H1 (cell line): ENCODE measurements around the gene CTPS1. TPM values are rescaled to one million over a fixed set of nuclear protein-coding genes. Genes with fewer than 3 reads are reported as not detected.

Source experiments
- CTCF ChIA-PET: fragments of 300-600 bp; sonication (Branson Sonifier 250); formaldehyde crosslinking; loops from one replicate; lab custom pipeline; 2021; ENCODE audit not compliant: partially characterized antibody; lab: Charles Lee
- POLR2A ChIA-PET: fragments of 300-600 bp; sonication (Branson Sonifier 250); formaldehyde crosslinking; loops from one replicate; lab custom pipeline; 2021; ENCODE audit warnings: inconsistent platforms; ENCODE audit not compliant: partially characterized antibody; lab: Charles Lee
- DNase-seq, 2 experiments: peaks; one replicate each; pipeline versions ENCODE4 v3.0.0 to v3.0.0-alpha.2; 2010 to 2022; ENCODE audit warnings: low spot score in 2 of 2, low read depth in 1 of 2, mixed read lengths in 1 of 2
- FAIRE-seq: peaks from 2 replicates; lab custom pipeline; 2011; peaks lifted over from hg19 to GRCh38; lab: Jason Lieb, UNC
- H2AFZ ChIP-seq: 2 replicates; pipeline ENCODE4 v1.8.1; 2012; ENCODE audit warnings: low read length, inconsistent platforms
- H2AK5ac ChIP-seq: 2 replicates; pipeline ENCODE4 v1.6.1; 2013; ENCODE audit warnings: low read depth, low read length
- H2BK120ac ChIP-seq: replicated peaks from 2 replicates; pipeline ENCODE3; 2013; ENCODE audit warnings: low read depth, low read length, inconsistent platforms
- H2BK12ac ChIP-seq: 2 replicates; pipeline ENCODE4 v1.6.1; 2013; ENCODE audit warnings: low read depth, low read length
- H2BK15ac ChIP-seq: 2 replicates; pipeline ENCODE4 v1.6.1; 2013; ENCODE audit warnings: low read length
- H2BK20ac ChIP-seq: 2 replicates; pipeline ENCODE4 v1.6.1; 2013; ENCODE audit warnings: low read length
- H2BK5ac ChIP-seq: 2 replicates; pipeline ENCODE4 v1.6.1; 2013; ENCODE audit warnings: low read depth, low read length
- H3K14ac ChIP-seq: 2 replicates; pipeline ENCODE4 v1.6.1; 2013; ENCODE audit warnings: inconsistent platforms; ENCODE audit not compliant: insufficient read length
- H3K18ac ChIP-seq: 2 replicates; pipeline ENCODE4 v1.6.1; 2013; ENCODE audit warnings: low read length; ENCODE audit errors: extremely low read depth
- H3K23ac ChIP-seq: 2 replicates; pipeline ENCODE4 v1.6.1; 2013; ENCODE audit warnings: inconsistent platforms; ENCODE audit not compliant: insufficient read length
- H3K23me2 ChIP-seq: 2 replicates; pipeline ENCODE4 v1.6.1; 2013; ENCODE audit warnings: low read depth, low read length
- H3K27ac ChIP-seq: 2 replicates; pipeline ENCODE4 v1.6.1; 2011; ENCODE audit warnings: low read depth, low read length, inconsistent platforms
- H3K27me3 ChIP-seq, 4 experiments: replicated peaks in 1 of 4; 1 replicate in 1 of 4; 2 replicates in 3 of 4; pipeline versions ENCODE4 v1.6.1 to v1.8.1; 2011 to 2013; ENCODE audit warnings: low read length in 3 of 4, mild to moderate bottlenecking in 3 of 4, inconsistent platforms in 2 of 4, mixed read lengths in 2 of 4, moderate library complexity in 1 of 4; ENCODE audit not compliant: control insufficient read depth in 3 of 4, insufficient read depth in 3 of 4; ENCODE audit errors: extremely low read depth in 1 of 4
- H3K36me3 ChIP-seq, 4 experiments: 2 replicates each; pipeline versions ENCODE4 v1.6.1 to v1.8.1; 2011 to 2013; ENCODE audit warnings: mild to moderate bottlenecking in 4 of 4, low read length in 3 of 4, moderate library complexity in 2 of 4, control low read depth in 1 of 4, inconsistent platforms in 1 of 4; ENCODE audit not compliant: insufficient read depth in 4 of 4, control insufficient read depth in 2 of 4
- H3K4ac ChIP-seq: replicated peaks from 2 replicates; pipeline ENCODE3; 2013; ENCODE audit warnings: low read length, low read depth, mixed read lengths, inconsistent platforms; ENCODE audit not compliant: insufficient read length
- H3K4me1 ChIP-seq, 4 experiments: replicated peaks in 1 of 4; 1 replicate in 1 of 4; 2 replicates in 3 of 4; pipeline versions ENCODE4 v1.6.1 to v1.8.1; 2011 to 2013; ENCODE audit warnings: low read length in 3 of 4, inconsistent platforms in 2 of 4, mixed read lengths in 1 of 4; ENCODE audit not compliant: insufficient read depth in 4 of 4, control insufficient read depth in 3 of 4
- H3K4me2 ChIP-seq, 2 experiments: 2 replicates each; pipeline versions ENCODE4 v1.6.1 to v1.8.1; 2011 to 2013; ENCODE audit warnings: low read depth in 2 of 2, low read length in 2 of 2, control low read depth in 1 of 2, inconsistent platforms in 1 of 2, mild to moderate bottlenecking in 1 of 2; ENCODE audit not compliant: insufficient read depth in 1 of 2
- H3K4me3 ChIP-seq, 4 experiments: fragments of 200-600, 300-600 bp in 1 of 4; sonication (generic), shearing (Covaris generic), sonication (Bioruptor Twin) in 1 of 4; 2 replicates each; pipeline versions ENCODE4 v1.5.1 to v1.8.1; 2011 to 2016; ENCODE audit warnings: low read length in 4 of 4, low read depth in 3 of 4, control low read depth in 2 of 4, inconsistent platforms in 2 of 4, mild to moderate bottlenecking in 2 of 4, mixed read lengths in 1 of 4, moderate library complexity in 1 of 4; ENCODE audit not compliant: insufficient read depth in 2 of 4; ENCODE audit errors: extremely low read depth in 1 of 4
- H3K56ac ChIP-seq: replicated peaks from 2 replicates; pipeline ENCODE3; 2013; ENCODE audit warnings: low read depth, mild to moderate bottlenecking, mixed read lengths, low read length, inconsistent platforms; ENCODE audit not compliant: insufficient read length
- H3K79me1 ChIP-seq: 2 replicates; pipeline ENCODE4 v1.6.1; 2013; ENCODE audit warnings: low read depth, low read length, control low read depth
- H3K79me2 ChIP-seq, 2 experiments: 2 replicates each; pipeline versions ENCODE4 v1.6.1 to v1.8.1; 2012 to 2013; ENCODE audit warnings: low read length in 2 of 2, mild to moderate bottlenecking in 2 of 2, inconsistent platforms in 1 of 2; ENCODE audit not compliant: insufficient read depth in 2 of 2, control insufficient read depth in 1 of 2
- H3K9ac ChIP-seq, 4 experiments: replicated peaks in 1 of 4; 1 replicate in 1 of 4; 2 replicates in 3 of 4; pipeline versions ENCODE4 v1.6.1 to v1.8.1; 2011 to 2013; ENCODE audit warnings: low read depth in 3 of 4, low read length in 3 of 4, control low read depth in 2 of 4, mild to moderate bottlenecking in 2 of 4, moderate library complexity in 2 of 4, inconsistent platforms in 1 of 4; ENCODE audit errors: extremely low read depth in 1 of 4
- H3K9me3 ChIP-seq, 2 experiments: 2 replicates each; pipeline versions ENCODE4 v1.6.1 to v1.8.1; 2012 to 2013; ENCODE audit warnings: mild to moderate bottlenecking in 2 of 2, moderate library complexity in 2 of 2, control low read depth in 1 of 2, inconsistent platforms in 1 of 2, low read depth in 1 of 2, low read length in 1 of 2, mixed read lengths in 1 of 2; ENCODE audit not compliant: insufficient read depth in 2 of 2
- H4K20me1 ChIP-seq, 2 experiments: replicated peaks in 1 of 2; 2 replicates each; pipeline versions ENCODE3 to v1.8.1; 2011 to 2013; ENCODE audit warnings: inconsistent platforms in 2 of 2, low read length in 2 of 2, mild to moderate bottlenecking in 1 of 2; ENCODE audit not compliant: insufficient read depth in 2 of 2, control insufficient read depth in 1 of 2
- H4K5ac ChIP-seq: 2 replicates; pipeline ENCODE4 v1.6.1; 2013; ENCODE audit warnings: low read length, low read depth, mixed read lengths, inconsistent platforms; ENCODE audit not compliant: insufficient read length
- H4K8ac ChIP-seq: 2 replicates; pipeline ENCODE4 v1.8.0; 2013; ENCODE audit warnings: mild to moderate bottlenecking, moderate library complexity, low read length, inconsistent platforms; ENCODE audit not compliant: insufficient read depth; ENCODE audit errors: extremely low read depth
- H4K91ac ChIP-seq: replicated peaks from 2 replicates; pipeline ENCODE3; 2013; ENCODE audit warnings: low read length, mixed read lengths, inconsistent platforms; ENCODE audit not compliant: insufficient read length
- NRF1 ChIP-seq: IDR thresholded peaks from 2 replicates; pipeline ENCODE4 v1.6.1; 2011; ENCODE audit warnings: mild to moderate bottlenecking, low read depth, low read length, improper control_type of control experiment
- TAF7 ChIP-seq: optimal IDR thresholded peaks from 2 replicates; pipeline ENCODE3; 2011; ENCODE audit warnings: low read depth, mild to moderate bottlenecking, inconsistent platforms, low read length, moderate library complexity, borderline replicate concordance
- WGBS, 2 experiments: shearing (Covaris generic) in 1 of 2; methylation state at CpG; one replicate each; pipeline versions ENCODE4 v1.1.6 to v1.1.7; 2013 to 2015; ENCODE audit warnings: low lambda C conversion rate in 2 of 2, mixed read lengths in 2 of 2, inconsistent platforms in 1 of 2, low coverage in 1 of 2, missing lambda C conversion rate in 1 of 2; ENCODE audit not compliant: insufficient replicate concordance in 2 of 2, insufficient coverage in 1 of 2, insufficient read length in 1 of 2; ENCODE audit errors: extremely low coverage in 1 of 2, missing lambda C conversion rate in 1 of 2; 5-methylcytosine and 5-hydroxymethylcytosine counted together
- polyA plus RNA-seq, 7 experiments: library from polyadenylated mRNA; depleted of rRNA in 3 of 7; stranded (reverse) in 5 of 7; unstranded in 2 of 7; fragments of >200 nt in 5 of 7; fragments of 200-250 nt in 2 of 7; gene quantifications; 1 replicate in 5 of 7; 2 replicates in 1 of 7; 4 replicates in 1 of 7; pipeline versions ENCODE4 v1.2.1 to v1.2.3, GENCODE V29; 2011 to 2013; ENCODE audit warnings: missing spikeins in 2 of 7, mixed read lengths in 2 of 7
- total RNA-seq: library from RNA; stranded (reverse); fragmentation: NEBNext Ultra II Directional; extraction: Animal tissue kit (Norgen Biotek cat#: 25700); gene quantifications from 2 replicates; pipeline ENCODE4 v1.2.1, GENCODE V29; 2021

The CTPS1 gene
- total and polyA plus RNA-seq, 2 of the 8 experiments (the other 6 are each of a cell fraction or from before 2014, with no cell fraction given): 35.5 to 103 TPM

DNA sequence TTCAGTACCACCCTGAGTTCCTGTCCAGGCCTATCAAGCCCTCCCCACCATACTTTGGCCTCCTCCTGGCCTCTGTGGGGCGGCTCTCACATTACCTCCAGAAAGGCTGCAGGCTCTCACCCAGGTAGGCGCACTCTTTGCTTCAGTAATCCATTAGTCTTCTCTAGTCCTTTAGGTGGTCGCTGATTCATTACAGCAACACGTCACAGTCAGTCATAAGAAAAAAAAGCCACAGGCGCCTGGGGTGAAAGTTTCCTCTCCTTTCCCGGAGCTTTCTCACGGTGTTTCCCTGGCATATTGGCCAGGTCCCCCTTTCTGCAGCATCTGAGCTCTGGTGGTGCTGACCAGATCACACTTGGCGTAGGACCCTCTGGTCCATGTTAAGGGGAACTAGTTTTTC lies 30.0 kb downstream of the CTPS1 start:
- CTCF ChIA-PET: no interaction called here
- peaks cover 50 to 92% (median 77%) of the 10 kb centered on the region in 4 experiments for H3K36me3 ChIP-seq
- 97% methylated on average over 8 of the region's 8 CpGs; no CpG with 5 or more reads in 1 of the 2 experiments for WGBS, 2 experiments
- no peak overlapping the region for H3K56ac ChIP-seq
- no peak overlapping the region for H2AK5ac ChIP-seq
- H3K4me1 ChIP-seq: no peaks in the 10 kb centered on the region
- H3K23me2 ChIP-seq: no peaks in the 10 kb centered on the region
- H3K9me3 ChIP-seq: no peaks in the 10 kb centered on the region
- no peaks in the 10 kb centered on the region for H3K27me3 ChIP-seq
- H4K91ac ChIP-seq: no peak overlapping the region
- H3K79me1 ChIP-seq: peaks cover 3% of the 10 kb centered on the region; the same call in 1 of the 2 replicates
- no peak overlapping the region for H4K5ac ChIP-seq
- POLR2A ChIA-PET: interaction anchor here (1.0 to 1.2 kb wide), 2 partner anchors 13 kb away, joined by 3 to 6 read pairs; no protein-coding TSS in a partner anchor
- TF ChIP-seq TAF7 (no peak), NRF1 (no peak)
- H3K14ac ChIP-seq: no peak overlapping the region
- H4K20me1 ChIP-seq: peaks cover 0 to 15% of the 10 kb centered on the region in 2 experiments
- H3K4ac ChIP-seq: no peak overlapping the region
- no peak for FAIRE-seq
- no peak overlapping the region for H2AFZ ChIP-seq
- no peak overlapping the region for H3K4me2 ChIP-seq
- no peak overlapping the region for H3K18ac ChIP-seq
- H2BK20ac ChIP-seq: no peak overlapping the region
- H2BK5ac ChIP-seq: no peak overlapping the region
- DNase-seq: no peak
- no peak overlapping the region for H3K9ac ChIP-seq
- no peak overlapping the region for H3K27ac ChIP-seq
- no peak overlapping the region for H4K8ac ChIP-seq
- no peak overlapping the region for H3K23ac ChIP-seq
- no peak overlapping the region for H2BK12ac ChIP-seq
- no peak overlapping the region for H3K4me3 ChIP-seq
- no peaks in the 10 kb centered on the region for H3K79me2 ChIP-seq
- H2BK120ac ChIP-seq: no peak overlapping the region
- no peak overlapping the region for H2BK15ac ChIP-seq
